Common myeloid progenitor, CD34-positive (primary cell): ENCODE data around the gene RNU2-63P.
"Not testable (repeated sequence)": the region's sequence is repeated elsewhere in the genome, so short reads cannot be mapped to it uniquely, and the experiment has no call there.

Source experiments
- CTCF ChIA-PET: fragments of 350-600 bp; sonication (Branson Sonifier 250); formaldehyde crosslinking; loops from one replicate; lab custom pipeline; 2021; ENCODE audit warnings: antibody characterized with exemption; lab: Charles Lee
- POLR2A ChIA-PET: fragments of 350-600 bp; sonication (Branson Sonifier 250); formaldehyde crosslinking; loops from one replicate; lab custom pipeline; 2021; ENCODE audit warnings: antibody characterized with exemption; lab: Charles Lee
- DNase-seq, 3 donors: peaks; one replicate each; pipeline versions ENCODE4 v3.0.0 to v3.0.0-alpha.2; 2013
- H3K27ac ChIP-seq, 2 experiments: 1 replicate in 1 of 2; 2 replicates in 1 of 2; pipeline ENCODE4 v1.7.0; 2013; ENCODE audit warnings: inconsistent platforms in 2 of 2, low read length in 2 of 2, mild to moderate bottlenecking in 2 of 2, low read depth in 1 of 2, moderate library complexity in 1 of 2; ENCODE audit not compliant: severe bottlenecking in 2 of 2, insufficient read depth in 1 of 2, poor library complexity in 1 of 2
- H3K27me3 ChIP-seq, 5 experiments: replicated peaks in 2 of 5; 1 replicate in 3 of 5; 2 replicates in 2 of 5; pipeline versions ENCODE4 v1.6.1 to v1.7.0; 2013; ENCODE audit warnings: low read length in 4 of 5, mild to moderate bottlenecking in 2 of 5, moderate library complexity in 2 of 5, inconsistent platforms in 1 of 5; ENCODE audit not compliant: insufficient read depth in 5 of 5, control insufficient read depth in 4 of 5
- H3K36me3 ChIP-seq, 4 experiments: 1 replicate in 2 of 4; 2 replicates in 2 of 4; pipeline versions ENCODE4 v1.6.1 to v1.7.0; 2013; ENCODE audit warnings: low read length in 3 of 4, control low read depth in 1 of 4, mild to moderate bottlenecking in 1 of 4; ENCODE audit not compliant: control insufficient read depth in 4 of 4, insufficient read depth in 4 of 4
- H3K4me1 ChIP-seq, 4 experiments: 1 replicate in 3 of 4; 2 replicates in 1 of 4; pipeline versions ENCODE4 v1.6.1 to v1.7.1; 2013; ENCODE audit warnings: low read length in 3 of 4, mild to moderate bottlenecking in 3 of 4, control low read depth in 1 of 4, inconsistent platforms in 1 of 4, moderate library complexity in 1 of 4; ENCODE audit not compliant: control insufficient read depth in 4 of 4, insufficient read depth in 4 of 4; ENCODE audit errors: control extremely low read depth in 1 of 4
- H3K4me3 ChIP-seq, 7 experiments: 1 replicate in 4 of 7; 2 replicates in 3 of 7; pipeline versions ENCODE4 v1.5.1 to v1.7.0; 2013; ENCODE audit warnings: mild to moderate bottlenecking in 7 of 7, low read length in 6 of 7, moderate library complexity in 6 of 7, inconsistent platforms in 2 of 7, low read depth in 2 of 7, control low read depth in 1 of 7; ENCODE audit not compliant: insufficient read depth in 4 of 7, control insufficient read depth in 1 of 7; ENCODE audit errors: extremely low read depth in 1 of 7
- H3K9me3 ChIP-seq, 5 experiments: 1 replicate in 4 of 5; 2 replicates in 1 of 5; pipeline versions ENCODE4 v1.6.1 to v1.7.1; 2013; ENCODE audit warnings: low read length in 4 of 5, mild to moderate bottlenecking in 2 of 5, inconsistent platforms in 1 of 5, low read depth in 1 of 5, moderate library complexity in 1 of 5; ENCODE audit not compliant: control insufficient read depth in 4 of 5, insufficient read depth in 2 of 5; ENCODE audit errors: control extremely low read depth in 1 of 5
- WGBS: methylation state at CpG from one replicate; pipeline ENCODE4 v1.1.5; 2013; ENCODE audit not compliant: insufficient coverage; 5-methylcytosine and 5-hydroxymethylcytosine counted together

RNU2-63P gene

GRCh38 chr2:87994304-87994850 is 22.0 kb downstream of the RNU2-63P start:
- H3K9me3 ChIP-seq, H3K27me3 ChIP-seq, H3K27ac ChIP-seq, H3K4me1 ChIP-seq, H3K4me3 ChIP-seq, POLR2A ChIA-PET, DNase-seq, H3K36me3 ChIP-seq, CTCF ChIA-PET: not testable (repeated sequence)
- WGBS = 100% methylated on average over 1 of the region's 7 CpGs

- H3K9me3 ChIP-seq, H3K4me1 ChIP-seq, H3K36me3 ChIP-seq, CTCF ChIA-PET, H3K27ac ChIP-seq, DNase-seq, H3K4me3 ChIP-seq, H3K27me3 ChIP-seq, POLR2A ChIA-PET: not testable (repeated sequence)
- no CpG with 5 or more reads among the region's 3 CpGs for WGBS
Measured at GRCh38 chr2:87992569-87992968, 23.8 kb downstream of the RNU2-63P start.

GRCh38 chr2:87987473-87987872 is 28.9 kb downstream of the RNU2-63P start:
- H3K27ac ChIP-seq, DNase-seq, CTCF ChIA-PET, H3K9me3 ChIP-seq, POLR2A ChIA-PET, H3K4me3 ChIP-seq, H3K36me3 ChIP-seq, H3K27me3 ChIP-seq, H3K4me1 ChIP-seq: not testable (repeated sequence)
- WGBS = no CpG with 5 or more reads among the region's 1 CpG

- H3K36me3 ChIP-seq, H3K4me1 ChIP-seq, H3K4me3 ChIP-seq, H3K9me3 ChIP-seq, DNase-seq, H3K27ac ChIP-seq, CTCF ChIA-PET, H3K27me3 ChIP-seq, POLR2A ChIA-PET: not testable (repeated sequence)
- no CpG with 5 or more reads among the region's 5 CpGs for WGBS
Measured at GRCh38 chr2:87985902-87986301, 30.4 kb downstream of the RNU2-63P start.

- CTCF ChIA-PET, H3K36me3 ChIP-seq, H3K27me3 ChIP-seq, H3K4me1 ChIP-seq, H3K4me3 ChIP-seq, H3K27ac ChIP-seq, POLR2A ChIA-PET, DNase-seq, H3K9me3 ChIP-seq: not testable (repeated sequence)
- no CpG with 5 or more reads among the region's 3 CpGs for WGBS
Measured at GRCh38 chr2:87981182-87981581, 35.2 kb downstream of the RNU2-63P start.

GRCh38 chr2:87972385-87972784 is 44.0 kb downstream of the RNU2-63P start:
- H3K4me1 ChIP-seq, DNase-seq, H3K4me3 ChIP-seq, CTCF ChIA-PET, H3K36me3 ChIP-seq, H3K27ac ChIP-seq, H3K9me3 ChIP-seq, POLR2A ChIA-PET, H3K27me3 ChIP-seq: not testable (repeated sequence)
- no CpG with 5 or more reads among the region's 17 CpGs for WGBS
